ENCODE data around the gene DRAXIN. TPM values are rescaled to one million over a fixed set of nuclear protein-coding genes. Genes with fewer than 3 reads are reported as not detected.
A peak's percentile ranks its signal among the peaks of the same experiment; 100 is the strongest.

DRAXIN gene
- total RNA-seq, 1 donor, result not detected

GRCh38 chr1:11650331-11650991, 41.0 kb upstream of the DRAXIN start:
- H3K4me3 ChIP-seq (ENCODE audit: low read depth, low read length), result no peak overlapping the region
- peak; percentile 71 for TF ChIP-seq CTCF (IDR thresholded peaks at IDR 0.05; ENCODE audit: insufficient read depth, low read depth, low read length)
- peak; percentile 71 for DNase-seq (ENCODE audit: low read depth)

- TF ChIP-seq CTCF (IDR thresholded peaks at IDR 0.05; ENCODE audit: insufficient read depth, low read depth, low read length), result no peak
- no peak for DNase-seq (ENCODE audit: low read depth)
- no peak overlapping the region for H3K4me3 ChIP-seq (ENCODE audit: low read depth, low read length)
Observed at GRCh38 chr1:11651017-11651416, 40.5 kb upstream of the DRAXIN start.

GRCh38 chr1:11652203-11652780, 39.2 kb upstream of the DRAXIN start:
- TF ChIP-seq CTCF (IDR thresholded peaks at IDR 0.05; ENCODE audit: insufficient read depth, low read depth, low read length), result no peak
- H3K4me3 ChIP-seq (ENCODE audit: low read depth, low read length), result no peak overlapping the region
- DNase-seq (ENCODE audit: low read depth), result no peak

GRCh38 chr1:11653101-11653860, 38.2 kb upstream of the DRAXIN start:
- TF ChIP-seq CTCF (IDR thresholded peaks at IDR 0.05; ENCODE audit: insufficient read depth, low read depth, low read length), result no peak
- no peak for DNase-seq (ENCODE audit: low read depth)
- H3K4me3 ChIP-seq (ENCODE audit: low read depth, low read length), result no peak overlapping the region

- TF ChIP-seq CTCF (IDR thresholded peaks at IDR 0.05; ENCODE audit: insufficient read depth, low read depth, low read length), result no peak
- H3K4me3 ChIP-seq (ENCODE audit: low read depth, low read length), result peak overlapping the region; percentile 80
- no peak for DNase-seq (ENCODE audit: low read depth)
Observed at GRCh38 chr1:11653861-11654136, 37.7 kb upstream of the DRAXIN start.

- peak; percentile 22 for DNase-seq (ENCODE audit: low read depth)
- TF ChIP-seq CTCF (IDR thresholded peaks at IDR 0.05; ENCODE audit: insufficient read depth, low read depth, low read length), result no peak
- peak within 1 kb of the TSS; percentile 80 for H3K4me3 ChIP-seq (ENCODE audit: low read depth, low read length)
Observed at GRCh38 chr1:11654137-11654938, 37.2 kb upstream of the DRAXIN start, which contains the start of the genes FBXO2 and FBXO44. TSS of gene FBXO2 (minus strand) at chr1:11654429. CDS start at chr1:11654340, 89 bp downstream. TSS of gene FBXO44 (plus strand) at chr1:11654877. CDS start at chr1:11655836, 959 bp downstream.
